GM23338 (cell line): ENCODE measurements around the gene ARHGEF38. TPM values are rescaled to one million over a fixed set of nuclear protein-coding genes. Genes with fewer than 3 reads are reported as not detected.

Source experiments
- ATAC-seq: fragments of 200-7000 bp; cut with Tn5 transposase; 3 replicates; pipeline ENCODE4 v1.9.1; 2020
- DNase-seq: peaks from one replicate; pipeline ENCODE4 v3.0.0-alpha.2; 2015; ENCODE audit warnings: low spot score
- H2AFZ ChIP-seq: fragments of 200-600 bp; sonication (generic); 2 replicates; pipeline ENCODE4 v1.8.0; 2016; ENCODE audit warnings: antibody characterized with exemption, mild to moderate bottlenecking, moderate library complexity
- H3F3A ChIP-seq: fragments of 200-600 bp; sonication (generic); replicated peaks from 2 replicates; pipeline ENCODE4 v1.8.0; 2017; ENCODE audit warnings: antibody characterized with exemption, mixed run types, low read depth
- H3K27ac ChIP-seq: fragments of 200-600 bp; sonication (generic); 2 replicates; pipeline ENCODE4 v1.6.1; 2016; ENCODE audit warnings: low read depth
- H3K27me3 ChIP-seq: fragments of 200-600 bp; sonication (generic); 2 replicates; pipeline ENCODE4 v1.8.0; 2016; ENCODE audit warnings: mild to moderate bottlenecking, mixed run types, moderate library complexity; ENCODE audit not compliant: insufficient read depth
- H3K36me3 ChIP-seq: fragments of 200-600 bp; sonication (generic); 2 replicates; pipeline ENCODE4 v1.8.0; 2016; ENCODE audit warnings: mild to moderate bottlenecking; ENCODE audit not compliant: insufficient read depth
- H3K4me1 ChIP-seq: fragments of 200-600 bp; sonication (generic); 2 replicates; pipeline ENCODE4 v1.8.0; 2016; ENCODE audit warnings: mild to moderate bottlenecking, moderate library complexity; ENCODE audit not compliant: insufficient read depth
- H3K4me2 ChIP-seq: fragments of 200-600 bp; sonication (generic); 2 replicates; pipeline ENCODE4 v1.7.1; 2017; ENCODE audit warnings: mixed run types
- H3K4me3 ChIP-seq: fragments of 200-600 bp; sonication (generic); 2 replicates; pipeline ENCODE4 v1.6.1; 2016; ENCODE audit warnings: mixed run types
- H3K79me2 ChIP-seq: fragments of 200-600 bp; sonication (generic); replicated peaks from 2 replicates; pipeline ENCODE4 v1.8.0; 2017; ENCODE audit warnings: mild to moderate bottlenecking; ENCODE audit not compliant: insufficient read depth
- H3K9me2 ChIP-seq: fragments of 200-600 bp; sonication (generic); 2 replicates; pipeline ENCODE4 v1.8.0; 2017; ENCODE audit not compliant: insufficient read depth
- H4K20me1 ChIP-seq: fragments of 200-600 bp; sonication (generic); replicated peaks from 2 replicates; pipeline ENCODE4 v1.8.0; 2017; ENCODE audit warnings: mild to moderate bottlenecking; ENCODE audit not compliant: insufficient read depth
- H3K27ac Mint-ChIP-seq: 2 replicates; pipeline ENCODE4 v1.8.0; 2020; ENCODE audit warnings: inconsistent platforms, mild to moderate bottlenecking, moderate library complexity, mixed read lengths
- H3K27me3 Mint-ChIP-seq: 3 replicates; pipeline ENCODE4 v1.8.0; 2022; ENCODE audit warnings: low read depth, mild to moderate bottlenecking, moderate library complexity, mixed read lengths, inconsistent platforms; ENCODE audit not compliant: insufficient read depth, poor library complexity
- H3K36me3 Mint-ChIP-seq: 3 replicates; pipeline ENCODE4 v1.8.0; 2021; ENCODE audit warnings: low read depth, mild to moderate bottlenecking, inconsistent platforms, moderate library complexity, mixed read lengths
- H3K4me1 Mint-ChIP-seq: 3 replicates; pipeline ENCODE4 v1.8.0; 2020; ENCODE audit warnings: mild to moderate bottlenecking, inconsistent platforms, mixed read lengths
- H3K4me3 Mint-ChIP-seq: 3 replicates; pipeline ENCODE4 v1.8.0; 2021; ENCODE audit warnings: moderate library complexity, mild to moderate bottlenecking, inconsistent platforms, mixed read lengths
- H3K9me3 Mint-ChIP-seq: 3 replicates; pipeline ENCODE4 v1.8.0; 2020; ENCODE audit warnings: moderate library complexity, mild to moderate bottlenecking, inconsistent platforms, mixed read lengths
- CREB1 ChIP-seq: fragments of 250-450 bp; sonication (Bioruptor Pico); IDR thresholded peaks from 2 replicates; pipeline ENCODE4 v1.5.0; 2020; ENCODE audit warnings: low read depth, mild to moderate bottlenecking, moderate library complexity
- CTCF ChIP-seq, 2 experiments: fragments of 200-600 bp in 1 of 2; sonication (generic) in 1 of 2; conservative IDR thresholded peaks; 2 replicates each; pipeline versions ENCODE4 v1.5.1 to v1.6.1; 2016 to 2017; ENCODE audit warnings: antibody characterized with exemption in 2 of 2, low read depth in 2 of 2, mild to moderate bottlenecking in 2 of 2, moderate library complexity in 1 of 2
- JUNB ChIP-seq: IDR thresholded peaks from one replicate; pipeline ENCODE4 v1.6.1; 2016; ENCODE audit warnings: antibody characterized with exemption; ENCODE audit not compliant: unreplicated experiment
- STAT1 ChIP-seq: IDR thresholded peaks from one replicate; pipeline ENCODE4 v1.6.1; 2016; ENCODE audit warnings: antibody characterized with exemption; ENCODE audit not compliant: unreplicated experiment
- ZNF462 ChIP-seq: fragments of 250-450 bp; sonication (Bioruptor Pico); IDR thresholded peaks from 2 replicates; pipeline ENCODE4 v1.5.0; 2020; ENCODE audit warnings: mild to moderate bottlenecking, moderate library complexity
- polyA plus RNA-seq: library from polyadenylated mRNA; unstranded; fragments of >200 nt; fragmentation: Nextera tagmentation; extraction: Ambion mirVana; gene quantifications from 2 replicates; pipeline ENCODE4 v1.2.1, GENCODE V29; 2016
- total RNA-seq: library from RNA; depleted of rRNA; stranded (reverse); fragments of >200 nt; shearing (Covaris generic); gene quantifications from 2 replicates; pipeline ENCODE4 v1.2.3, GENCODE V29; 2014

ARHGEF38 gene
- total and polyA plus RNA-seq, 2 experiments from 2014 or later = 0.58 TPM; not detected in 1

GRCh38 chr4:105510245-105510644 is 42.2 kb upstream of the ARHGEF38 start (continued):
- TF ChIP-seq ZNF462 (CRISPR knock-in tag) (no peak), CREB1 (CRISPR knock-in tag) (no peak), JUNB (no peak)

GRCh38 chr4:105520819-105521790 is 31.3 kb upstream of the ARHGEF38 start:
- no peaks in the 10 kb centered on the region for H3K9me2 ChIP-seq
- Mint-ChIP-seq H3K27me3 (no peaks in the 10 kb centered on the region), H3K4me1 (no peaks in the 10 kb centered on the region), H3K4me3 (no peak overlapping the region), H3K9me3 (peaks cover 2% of the 10 kb centered on the region; the same call in 1 of the 3 replicates), H3K36me3 (no peaks in the 10 kb centered on the region), H3K27ac (no peak overlapping the region)
- no peak overlapping the region for H2AFZ ChIP-seq
- H3K36me3 ChIP-seq = no peaks in the 10 kb centered on the region
- no peaks in the 10 kb centered on the region for H3K79me2 ChIP-seq
- no peak for TF ChIP-seq STAT1
- peak; percentile 81 to 83 for TF ChIP-seq CTCF (conservative IDR thresholded peaks at IDR 0.05; ENCODE audit: low read depth in 2 of 2)
- ATAC-seq (peak; percentile 79), DNase-seq (peak; percentile 76)
- H4K20me1 ChIP-seq = no peaks in the 10 kb centered on the region
- no peak overlapping the region for H3K27ac ChIP-seq
- H3K4me2 ChIP-seq = no peak overlapping the region
- no peak overlapping the region for H3K4me3 ChIP-seq
- no peaks in the 10 kb centered on the region for H3K27me3 ChIP-seq
- H3K4me1 ChIP-seq = no peaks in the 10 kb centered on the region
- H3F3A ChIP-seq = no peaks in the 10 kb centered on the region
